ENCODE measurements around the gene SLC40A1. TPM values are rescaled to one million over a fixed set of nuclear protein-coding genes. Genes with fewer than 3 reads are reported as not detected.

SLC40A1 gene
- total and polyA plus RNA-seq, 12 donors, result 84.1 to 3,561 (median 883) TPM

GRCh38 chr2:189593115-189593514 is 12.5 kb upstream of the SLC40A1 start:
- Histone ChIP-seq H3K27ac (no peak overlapping the region), H3K9me3 (replicated peaks in 1 of 3) (no peaks in the 10 kb centered on the region), H3K36me3 (replicated peaks in 1 of 2) (no peaks in the 10 kb centered on the region), H3K4me1 (replicated peaks in 1 of 2) (no peaks in the 10 kb centered on the region), H3K27me3 (no peaks in the 10 kb centered on the region), H3K4me3 (no peak overlapping the region)
- DNase-seq, result no peak
- TF ChIP-seq POLR2A (IDR thresholded peaks at IDR 0.05) (no peak), CTCF (IDR thresholded peaks at IDR 0.05) (no peak)
- intact Hi-C loops (cut with DNase I), result no loop called here
- 94 to 98% (median 97%) methylated on average over 3 of the region's 3 CpGs for WGBS, 4 donors

- intact Hi-C loops (cut with DNase I), result no loop called here
- Histone ChIP-seq H3K4me3 (no peak overlapping the region), H3K36me3 (replicated peaks in 1 of 2) (no peaks in the 10 kb centered on the region), H3K27ac (no peak overlapping the region), H3K9me3 (replicated peaks in 1 of 3) (no peaks in the 10 kb centered on the region), H3K27me3 (no peaks in the 10 kb centered on the region), H3K4me1 (replicated peaks in 1 of 2) (no peaks in the 10 kb centered on the region)
- no peak for DNase-seq
- WGBS, 4 donors, result 30 to 46% (median 39%) methylated on average over 1 of the region's 1 CpG
- TF ChIP-seq CTCF (IDR thresholded peaks at IDR 0.05) (no peak), POLR2A (IDR thresholded peaks at IDR 0.05) (no peak)
Observed at GRCh38 chr2:189592353-189592984, 11.9 kb upstream of the SLC40A1 start.

GRCh38 chr2:189587780-189588179 is 7.2 kb upstream of the SLC40A1 start:
- no peak for DNase-seq
- TF ChIP-seq CTCF (IDR thresholded peaks at IDR 0.05), result no peak
- TF ChIP-seq POLR2A (IDR thresholded peaks at IDR 0.05), result no peak
- Histone ChIP-seq H3K36me3 (replicated peaks in 1 of 2) (no peaks in the 10 kb centered on the region), H3K27me3 (no peaks in the 10 kb centered on the region), H3K4me1 (replicated peaks in 1 of 2) (no peaks in the 10 kb centered on the region), H3K27ac (no peak overlapping the region), H3K9me3 (replicated peaks in 1 of 3) (no peaks in the 10 kb centered on the region), H3K4me3 (no peak overlapping the region)
- WGBS, 4 donors, result 79 to 88% (median 81%) methylated on average over 4 of the region's 4 CpGs
- intact Hi-C loops (cut with DNase I), result loop anchor here (10.0 kb wide), 1 partner anchor 47 kb away; no protein-coding TSS in a partner anchor

GRCh38 chr2:189585226-189585756 is 4.7 kb upstream of the SLC40A1 start:
- TF ChIP-seq POLR2A (IDR thresholded peaks at IDR 0.05), result no peak
- Histone ChIP-seq H3K4me1 (replicated peaks in 1 of 2) (peaks cover 0 to 8% of the 10 kb centered on the region in 2 donors), H3K36me3 (replicated peaks in 1 of 2) (no peaks in the 10 kb centered on the region), H3K9me3 (replicated peaks in 1 of 3) (no peaks in the 10 kb centered on the region), H3K4me3 (no peak overlapping the region), H3K27ac (no peak overlapping the region), H3K27me3 (no peaks in the 10 kb centered on the region)
- no peak for DNase-seq
- 79 to 90% (median 85%) methylated on average over 4 of the region's 4 CpGs for WGBS, 4 donors
- intact Hi-C loops (cut with DNase I), result loop anchor here (10.0 kb wide), 1 partner anchor 50 kb away; no protein-coding TSS in a partner anchor

GRCh38 chr2:189584686-189585085 is 4.1 kb upstream of the SLC40A1 start:
- DNase-seq, result no peak
- H3K4me1 ChIP-seq (replicated peaks in 1 of 2), result peaks cover 0 to 8% of the 10 kb centered on the region in 2 donors
- TF ChIP-seq CTCF (IDR thresholded peaks at IDR 0.05) (no peak), POLR2A (IDR thresholded peaks at IDR 0.05) (no peak)
- H3K9me3 ChIP-seq (replicated peaks in 1 of 3), result no peaks in the 10 kb centered on the region
- H3K4me3 ChIP-seq, result no peak overlapping the region
- no peak overlapping the region for H3K27ac ChIP-seq
- intact Hi-C loops (cut with DNase I), result loop anchor here (10.0 kb wide), 1 partner anchor 50 kb away; no protein-coding TSS in a partner anchor
- H3K36me3 ChIP-seq (replicated peaks in 1 of 2), result no peaks in the 10 kb centered on the region
- no peaks in the 10 kb centered on the region for H3K27me3 ChIP-seq
